22Rv1 (cell line): ENCODE measurements around the gene PLD1.

Experiments used
- H3K27ac ChIP-seq: fragments of 450-650 bp; 2 replicates; pipeline ENCODE4 v1.5.1; 2017
- ZFX ChIP-seq: fragments of 450-650 bp; IDR thresholded peaks from 2 replicates; pipeline ENCODE4 v1.6.1; 2017; ENCODE audit warnings: antibody characterized with exemption, borderline replicate concordance
- TF ChIP-seq, protein P1 (sequence below): fragments of 450-650 bp; IDR thresholded peaks from 2 replicates; pipeline ENCODE4 v1.5.1; 2017; ENCODE audit warnings: mild to moderate bottlenecking

The PLD1 gene

DNA sequence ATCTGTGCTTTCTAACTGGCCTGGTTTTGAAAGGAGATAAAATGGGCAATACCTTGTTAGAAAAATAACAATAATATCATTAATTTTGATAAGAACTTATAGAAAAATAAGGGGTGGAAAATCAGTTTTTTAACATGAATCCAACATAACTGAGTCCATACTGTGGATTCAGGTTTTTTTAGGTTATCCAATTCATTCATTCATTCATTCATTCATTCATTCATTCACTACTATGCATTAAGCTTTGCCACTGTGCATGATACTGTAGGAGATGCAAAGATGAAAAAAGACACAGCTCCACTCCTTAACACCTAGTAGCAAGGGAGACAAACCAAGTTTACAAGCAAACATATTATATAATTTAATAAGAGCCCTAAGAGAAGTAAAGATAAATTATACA lies 253.1 kb downstream of the PLD1 start:
- no peak for TF ChIP-seq ZFX
- TF ChIP-seq, protein P1, sequence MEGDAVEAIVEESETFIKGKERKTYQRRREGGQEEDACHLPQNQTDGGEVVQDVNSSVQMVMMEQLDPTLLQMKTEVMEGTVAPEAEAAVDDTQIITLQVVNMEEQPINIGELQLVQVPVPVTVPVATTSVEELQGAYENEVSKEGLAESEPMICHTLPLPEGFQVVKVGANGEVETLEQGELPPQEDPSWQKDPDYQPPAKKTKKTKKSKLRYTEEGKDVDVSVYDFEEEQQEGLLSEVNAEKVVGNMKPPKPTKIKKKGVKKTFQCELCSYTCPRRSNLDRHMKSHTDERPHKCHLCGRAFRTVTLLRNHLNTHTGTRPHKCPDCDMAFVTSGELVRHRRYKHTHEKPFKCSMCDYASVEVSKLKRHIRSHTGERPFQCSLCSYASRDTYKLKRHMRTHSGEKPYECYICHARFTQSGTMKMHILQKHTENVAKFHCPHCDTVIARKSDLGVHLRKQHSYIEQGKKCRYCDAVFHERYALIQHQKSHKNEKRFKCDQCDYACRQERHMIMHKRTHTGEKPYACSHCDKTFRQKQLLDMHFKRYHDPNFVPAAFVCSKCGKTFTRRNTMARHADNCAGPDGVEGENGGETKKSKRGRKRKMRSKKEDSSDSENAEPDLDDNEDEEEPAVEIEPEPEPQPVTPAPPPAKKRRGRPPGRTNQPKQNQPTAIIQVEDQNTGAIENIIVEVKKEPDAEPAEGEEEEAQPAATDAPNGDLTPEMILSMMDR: no peak
- no peak overlapping the region for H3K27ac ChIP-seq

DNA sequence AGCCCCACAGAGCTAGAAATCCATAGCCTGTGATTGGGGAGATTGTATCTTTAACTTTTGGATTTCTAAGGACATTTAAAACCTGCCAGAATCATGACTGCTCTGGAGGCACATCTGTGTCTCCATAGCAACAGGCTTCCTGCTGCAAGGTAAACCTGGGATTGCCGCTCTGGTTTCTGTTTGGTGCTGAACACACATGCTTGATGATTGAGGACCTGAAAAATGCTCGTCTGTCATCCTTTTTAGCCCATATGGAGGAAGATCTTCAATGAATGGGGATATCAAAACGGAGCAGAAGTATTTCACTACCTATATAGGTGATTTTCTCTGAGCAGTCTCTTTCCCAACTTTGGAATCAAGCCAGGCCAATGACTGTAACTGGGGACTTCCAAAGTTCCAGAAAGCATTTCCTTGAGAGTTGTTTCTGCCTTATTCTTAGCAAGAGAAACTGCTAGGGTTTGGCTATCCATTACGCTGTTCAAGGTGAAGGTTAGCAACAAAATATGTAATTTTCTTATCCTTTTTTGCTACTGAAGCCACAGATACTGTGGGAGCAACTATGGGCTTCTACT lies 253.6 kb downstream of the PLD1 start:
- no peak overlapping the region for H3K27ac ChIP-seq
- no peak for TF ChIP-seq ZFX
- TF ChIP-seq, protein P1: no peak

- TF ChIP-seq ZFX: no peak
- TF ChIP-seq, protein P1: no peak
- no peak overlapping the region for H3K27ac ChIP-seq
These were observed 254.1 kb downstream of the PLD1 start for GRCh38 chr3:171556148-171556547.

- no peak overlapping the region for H3K27ac ChIP-seq
- TF ChIP-seq, protein P1: no peak
- no peak for TF ChIP-seq ZFX
These were observed 257.2 kb downstream of the PLD1 start for GRCh38 chr3:171553086-171553485.

DNA sequence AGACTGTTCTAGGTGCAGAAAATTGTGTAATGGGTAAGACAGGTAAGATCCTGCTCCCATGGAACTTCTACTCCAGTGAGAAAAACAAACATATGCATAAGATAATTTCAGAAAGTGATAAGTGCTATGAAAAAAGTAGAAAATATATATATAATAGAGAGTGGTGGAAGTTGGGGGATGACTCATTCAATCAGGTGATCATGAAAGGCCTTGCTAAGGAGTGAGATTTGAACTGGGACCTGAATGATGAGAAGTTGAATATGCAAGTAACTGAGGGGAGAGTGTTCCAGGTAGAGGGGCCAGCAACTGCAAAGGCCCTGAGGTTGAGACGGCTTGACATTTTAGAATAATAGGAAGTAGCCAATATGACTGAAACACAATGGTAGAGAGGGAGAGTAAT lies 257.8 kb downstream of the PLD1 start:
- no peak for TF ChIP-seq ZFX
- TF ChIP-seq, protein P1: no peak
- H3K27ac ChIP-seq: no peak overlapping the region

DNA sequence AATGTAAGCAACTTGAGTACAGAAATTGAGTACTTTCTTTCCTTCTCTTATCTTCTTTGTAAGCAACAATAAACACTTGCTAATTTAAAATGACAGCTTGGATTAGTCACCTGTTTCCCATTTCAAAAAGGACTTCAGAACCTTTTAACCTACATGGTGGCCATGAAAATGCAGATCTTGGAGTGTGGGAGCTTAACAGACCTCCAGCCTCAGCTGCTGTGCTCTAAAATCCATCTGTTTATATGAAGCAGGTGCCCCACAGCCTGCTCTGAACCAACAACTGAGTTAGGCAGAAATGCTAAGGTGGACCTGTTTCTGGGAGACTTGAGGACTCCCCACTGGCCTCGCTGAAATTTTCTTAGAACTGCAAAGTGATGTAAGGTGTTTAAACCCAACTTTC lies 259.0 kb downstream of the PLD1 start:
- TF ChIP-seq, protein P1: no peak
- TF ChIP-seq ZFX: no peak

More for the DNA sequence above, 259.0 kb downstream of the PLD1 start:
- no peak overlapping the region for H3K27ac ChIP-seq
